HuH-7 (cell line): ENCODE data around the gene CBR4.
"Not testable (repeated sequence)": the region's sequence is repeated elsewhere in the genome, so short reads cannot be mapped to it uniquely, and the experiment has no call there.

Experiments
- DNase-seq: peaks from one replicate; pipeline ENCODE4 v3.0.0; 2011; ENCODE audit warnings: low spot score

CBR4 gene

GRCh38 chr4:168993714-168994510, 16.1 kb downstream of the CBR4 start:
- DNase-seq = no peak

GRCh38 chr4:168992952-168993482, 17.0 kb downstream of the CBR4 start:
- not testable (repeated sequence) for DNase-seq

GRCh38 chr4:168981942-168982341, 28.1 kb downstream of the CBR4 start:
- no peak for DNase-seq

GRCh38 chr4:168981460-168981859, 28.6 kb downstream of the CBR4 start:
- no peak for DNase-seq

GRCh38 chr4:168979338-168979737, 30.7 kb downstream of the CBR4 start:
- peak; percentile 18 for DNase-seq

GRCh38 chr4:168978001-168978700, 31.9 kb downstream of the CBR4 start:
- no peak for DNase-seq

GRCh38 chr4:168972596-168972995, 37.5 kb downstream of the CBR4 start:
- DNase-seq = no peak

GRCh38 chr4:168960716-168961115, 49.3 kb downstream of the CBR4 start:
- no peak for DNase-seq

GRCh38 chr4:168955674-168956073, 54.4 kb downstream of the CBR4 start:
- no peak for DNase-seq

GRCh38 chr4:168952821-168953246, 57.2 kb downstream of the CBR4 start:
- not testable (repeated sequence) for DNase-seq

GRCh38 chr4:168945291-168945690, 64.8 kb downstream of the CBR4 start:
- DNase-seq = no peak

GRCh38 chr4:168942985-168943384, 67.1 kb downstream of the CBR4 start:
- DNase-seq = no peak
